ENCODE data around the gene FUT3.
"Not testable (repeated sequence)": the region's sequence is repeated elsewhere in the genome, so short reads cannot be mapped to it uniquely, and the experiment has no call there.

FUT3 gene

GRCh38 chr19:5891572-5891937, 40.3 kb upstream of the FUT3 start:
- no peak overlapping the region for H3K27ac Mint-ChIP-seq
- DNase-seq (ENCODE audit: low spot score in 2 of 2): no peak
- H3K4me1 Mint-ChIP-seq: peaks cover 7% of the 10 kb centered on the region
- no peak for ATAC-seq (ENCODE audit: low read depth)
- H3K9me3 Mint-ChIP-seq: no peaks in the 10 kb centered on the region
- H3K4me3 Mint-ChIP-seq: no peak overlapping the region
- H3K36me3 Mint-ChIP-seq: peaks cover 5% of the 10 kb centered on the region
- peaks cover 6% of the 10 kb centered on the region for H3K27me3 Mint-ChIP-seq

- H3K27me3 Mint-ChIP-seq: peaks cover 9% of the 10 kb centered on the region
- H3K9me3 Mint-ChIP-seq: no peaks in the 10 kb centered on the region
- H3K4me3 Mint-ChIP-seq: no peak overlapping the region
- no peaks in the 10 kb centered on the region for H3K36me3 Mint-ChIP-seq
- ATAC-seq (ENCODE audit: low read depth) (no peak), DNase-seq (ENCODE audit: low spot score in 2 of 2) (no peak)
- H3K27ac Mint-ChIP-seq: no peak overlapping the region
- peaks cover 4% of the 10 kb centered on the region for H3K4me1 Mint-ChIP-seq
Measured at GRCh38 chr19:5890099-5890498, 38.9 kb upstream of the FUT3 start.

GRCh38 chr19:5889288-5889971, 38.2 kb upstream of the FUT3 start:
- DNase-seq (ENCODE audit: low spot score in 2 of 2) (no peak), ATAC-seq (ENCODE audit: low read depth) (no peak)
- Mint-ChIP-seq H3K36me3 (no peaks in the 10 kb centered on the region), H3K9me3 (no peaks in the 10 kb centered on the region), H3K27me3 (peaks cover 9% of the 10 kb centered on the region), H3K27ac (no peak overlapping the region), H3K4me1 (peaks cover 4% of the 10 kb centered on the region), H3K4me3 (no peak overlapping the region)

- DNase-seq (ENCODE audit: low spot score in 2 of 2); H3K4me3 Mint-ChIP-seq; H3K27me3 Mint-ChIP-seq: not testable (repeated sequence)
Measured at GRCh38 chr19:5884065-5884811, 33.0 kb upstream of the FUT3 start.

GRCh38 chr19:5883157-5883873, 32.1 kb upstream of the FUT3 start:
- not testable (repeated sequence) for H3K4me1 Mint-ChIP-seq; DNase-seq (ENCODE audit: low spot score in 2 of 2); H3K9me3 Mint-ChIP-seq; H3K4me3 Mint-ChIP-seq; ATAC-seq (ENCODE audit: low read depth); H3K36me3 Mint-ChIP-seq; H3K27me3 Mint-ChIP-seq; H3K27ac Mint-ChIP-seq

More at GRCh38 chr19:5884065-5884811, 33.0 kb upstream of the FUT3 start:
- peak; percentile 73 for ATAC-seq (ENCODE audit: low read depth)
- H3K9me3 Mint-ChIP-seq, H3K36me3 Mint-ChIP-seq, H3K27ac Mint-ChIP-seq, H3K4me1 Mint-ChIP-seq: not testable (repeated sequence)

GRCh38 chr19:5882421-5882968, 31.2 kb upstream of the FUT3 start:
- Mint-ChIP-seq H3K27me3 (peaks cover 7% of the 10 kb centered on the region), H3K4me3 (no peak overlapping the region), H3K36me3 (no peaks in the 10 kb centered on the region), H3K4me1 (peaks cover 3% of the 10 kb centered on the region), H3K9me3 (no peaks in the 10 kb centered on the region), H3K27ac (no peak overlapping the region)
- DNase-seq (ENCODE audit: low spot score in 2 of 2): no peak
- no peak for ATAC-seq (ENCODE audit: low read depth)

- Mint-ChIP-seq H3K4me1 (peaks cover 3% of the 10 kb centered on the region), H3K27me3 (peaks cover 10% of the 10 kb centered on the region), H3K9me3 (no peaks in the 10 kb centered on the region), H3K4me3 (no peak overlapping the region), H3K27ac (no peak overlapping the region), H3K36me3 (no peaks in the 10 kb centered on the region)
- no peak for ATAC-seq (ENCODE audit: low read depth)
- DNase-seq (ENCODE audit: low spot score in 2 of 2): no peak
Measured at GRCh38 chr19:5881543-5882299, 30.5 kb upstream of the FUT3 start.

- no peak overlapping the region for H3K27ac Mint-ChIP-seq
- no peak for DNase-seq (ENCODE audit: low spot score in 2 of 2)
- no peak overlapping the region for H3K4me3 Mint-ChIP-seq
- no peaks in the 10 kb centered on the region for H3K36me3 Mint-ChIP-seq
- ATAC-seq (ENCODE audit: low read depth): no peak
- H3K4me1 Mint-ChIP-seq: peaks cover 3% of the 10 kb centered on the region
- no peaks in the 10 kb centered on the region for H3K9me3 Mint-ChIP-seq
- H3K27me3 Mint-ChIP-seq: peaks cover 16% of the 10 kb centered on the region
Measured at GRCh38 chr19:5880604-5881078, 29.4 kb upstream of the FUT3 start.

GRCh38 chr19:5880196-5880595, 28.9 kb upstream of the FUT3 start:
- Mint-ChIP-seq H3K9me3 (no peaks in the 10 kb centered on the region), H3K36me3 (no peaks in the 10 kb centered on the region), H3K4me1 (peaks cover 3% of the 10 kb centered on the region), H3K27ac (no peak overlapping the region), H3K27me3 (peaks cover 14% of the 10 kb centered on the region), H3K4me3 (no peak overlapping the region)
- DNase-seq (ENCODE audit: low spot score in 2 of 2) (no peak), ATAC-seq (ENCODE audit: low read depth) (no peak)

- H3K9me3 Mint-ChIP-seq: no peaks in the 10 kb centered on the region
- ATAC-seq (ENCODE audit: low read depth) (no peak), DNase-seq (ENCODE audit: low spot score in 2 of 2) (no peak)
- H3K36me3 Mint-ChIP-seq: no peaks in the 10 kb centered on the region
- peaks cover 16% of the 10 kb centered on the region for H3K27me3 Mint-ChIP-seq
- H3K27ac Mint-ChIP-seq: no peak overlapping the region
- H3K4me1 Mint-ChIP-seq: no peaks in the 10 kb centered on the region
- no peak overlapping the region for H3K4me3 Mint-ChIP-seq
Measured at GRCh38 chr19:5877882-5878281, 26.6 kb upstream of the FUT3 start.

- H3K9me3 Mint-ChIP-seq: no peaks in the 10 kb centered on the region
- ATAC-seq (ENCODE audit: low read depth) (no peak), DNase-seq (ENCODE audit: low spot score in 2 of 2) (no peak)
- H3K27me3 Mint-ChIP-seq: peaks cover 14% of the 10 kb centered on the region
- H3K4me3 Mint-ChIP-seq: no peak overlapping the region
- no peak overlapping the region for H3K27ac Mint-ChIP-seq
- no peaks in the 10 kb centered on the region for H3K4me1 Mint-ChIP-seq
- no peaks in the 10 kb centered on the region for H3K36me3 Mint-ChIP-seq
Measured at GRCh38 chr19:5877427-5877826, 26.2 kb upstream of the FUT3 start.

GRCh38 chr19:5874496-5874895, 23.2 kb upstream of the FUT3 start:
- not testable (repeated sequence) for ATAC-seq (ENCODE audit: low read depth); H3K4me3 Mint-ChIP-seq; H3K4me1 Mint-ChIP-seq; H3K9me3 Mint-ChIP-seq; DNase-seq (ENCODE audit: low spot score in 2 of 2); H3K36me3 Mint-ChIP-seq
- Mint-ChIP-seq H3K27ac (peak overlapping the region; percentile 76), H3K27me3 (peaks cover 15% of the 10 kb centered on the region)

- Mint-ChIP-seq H3K9me3 (no peaks in the 10 kb centered on the region), H3K4me3 (no peak overlapping the region), H3K4me1 (no peaks in the 10 kb centered on the region), H3K36me3 (no peaks in the 10 kb centered on the region), H3K27ac (no peak overlapping the region), H3K27me3 (peaks cover 15% of the 10 kb centered on the region)
- ATAC-seq (ENCODE audit: low read depth): no peak
- DNase-seq (ENCODE audit: low spot score in 2 of 2): no peak
Measured at GRCh38 chr19:5873617-5874199, 22.5 kb upstream of the FUT3 start.
